Adrenal gland (tissue), 5 donors: ENCODE data around the gene FOXG1.

Experiments
- POLR2A ChIP-seq, 2 donors: fragments of 450-650 bp; IDR thresholded peaks; one replicate each; pipeline ENCODE4 v1.6.1; 2017; ENCODE audit warnings: antibody characterized with exemption in 2 of 2, mild to moderate bottlenecking in 2 of 2, moderate library complexity in 1 of 2
- TF ChIP-seq, protein P1 (sequence below), 6 experiments: fragments of 450-650 bp in 4 of 6; fragments of 200-600 bp in 2 of 6; sonication (generic) in 1 of 6; IDR thresholded peaks; 1 replicate in 5 of 6; 2 replicates in 1 of 6; pipeline versions ENCODE4 v1.5.1 to v1.8.0; 2016 to 2021; ENCODE audit warnings: antibody characterized with exemption in 6 of 6, mild to moderate bottlenecking in 2 of 6, moderate library complexity in 1 of 6
- donor health status: DM: no; HTN: no; CAD: no.

GRCh38 chr14:28755198-28755815 is 11.3 kb upstream of the FOXG1 start:
- TF ChIP-seq, protein P1, sequence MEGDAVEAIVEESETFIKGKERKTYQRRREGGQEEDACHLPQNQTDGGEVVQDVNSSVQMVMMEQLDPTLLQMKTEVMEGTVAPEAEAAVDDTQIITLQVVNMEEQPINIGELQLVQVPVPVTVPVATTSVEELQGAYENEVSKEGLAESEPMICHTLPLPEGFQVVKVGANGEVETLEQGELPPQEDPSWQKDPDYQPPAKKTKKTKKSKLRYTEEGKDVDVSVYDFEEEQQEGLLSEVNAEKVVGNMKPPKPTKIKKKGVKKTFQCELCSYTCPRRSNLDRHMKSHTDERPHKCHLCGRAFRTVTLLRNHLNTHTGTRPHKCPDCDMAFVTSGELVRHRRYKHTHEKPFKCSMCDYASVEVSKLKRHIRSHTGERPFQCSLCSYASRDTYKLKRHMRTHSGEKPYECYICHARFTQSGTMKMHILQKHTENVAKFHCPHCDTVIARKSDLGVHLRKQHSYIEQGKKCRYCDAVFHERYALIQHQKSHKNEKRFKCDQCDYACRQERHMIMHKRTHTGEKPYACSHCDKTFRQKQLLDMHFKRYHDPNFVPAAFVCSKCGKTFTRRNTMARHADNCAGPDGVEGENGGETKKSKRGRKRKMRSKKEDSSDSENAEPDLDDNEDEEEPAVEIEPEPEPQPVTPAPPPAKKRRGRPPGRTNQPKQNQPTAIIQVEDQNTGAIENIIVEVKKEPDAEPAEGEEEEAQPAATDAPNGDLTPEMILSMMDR (IDR thresholded peaks at IDR 0.05): no peak
- no peak for TF ChIP-seq POLR2A (IDR thresholded peaks at IDR 0.05)
